IMR-90 (cell line): ENCODE data around the gene UPK1B. TPM values are rescaled to one million over a fixed set of nuclear protein-coding genes. Genes with fewer than 3 reads are reported as not detected.

Experiments
- ATAC-seq: fragments of 200-7000 bp; cut with Tn5 transposase; 2 replicates; pipeline ENCODE4 v1.9.1; 2020; ENCODE audit warnings: low read depth, mild to moderate bottlenecking, moderate library complexity
- BruUV-seq: library from RNA; stranded (reverse); fragments of 400-500 nt; replicated peaks from 2 replicates; lab custom pipeline; 2021; lab: Mats Ljungman, UMichigan
- CTCF ChIA-PET: fragments of 300-600 bp; formaldehyde crosslinking; extraction: SDS; loops from one replicate; lab custom pipeline; 2021; ENCODE audit warnings: antibody characterized with exemption; lab: Yijun Ruan, JAX
- POLR2A ChIA-PET: fragments of 300-600 bp; sonication (Branson Sonifier 250); formaldehyde crosslinking; loops from one replicate; lab custom pipeline; 2022; ENCODE audit warnings: antibody characterized with exemption; ENCODE audit not compliant: unreplicated experiment; lab: Charles Lee
- DNase-seq: peaks from one replicate; pipeline ENCODE4 v3.0.0; 2013
- H2AFZ ChIP-seq: replicated peaks from 2 replicates; pipeline ENCODE3; 2013; ENCODE audit warnings: low read length, mild to moderate bottlenecking; ENCODE audit not compliant: poor library complexity
- H2AK5ac ChIP-seq: 2 replicates; pipeline ENCODE4 v1.6.1; 2013; ENCODE audit warnings: low read depth, low read length, inconsistent platforms
- H2AK9ac ChIP-seq: replicated peaks from 2 replicates; pipeline ENCODE3; 2013; ENCODE audit warnings: mild to moderate bottlenecking, low read depth, low read length, moderate library complexity; ENCODE audit not compliant: poor library complexity
- H2BK120ac ChIP-seq: 2 replicates; pipeline ENCODE4 v1.6.1; 2013; ENCODE audit warnings: low read depth, low read length, inconsistent platforms
- H2BK15ac ChIP-seq: 3 replicates; pipeline ENCODE4 v1.6.1; 2013; ENCODE audit warnings: low read depth, low read length, inconsistent platforms
- H2BK20ac ChIP-seq: 2 replicates; pipeline ENCODE4 v1.6.1; 2013; ENCODE audit warnings: low read depth, mild to moderate bottlenecking, inconsistent platforms, low read length, moderate library complexity
- H2BK5ac ChIP-seq: 2 replicates; pipeline ENCODE4 v1.6.1; 2013; ENCODE audit warnings: mild to moderate bottlenecking, low read depth, low read length, inconsistent platforms; ENCODE audit not compliant: poor library complexity, severe bottlenecking
- H3K14ac ChIP-seq: replicated peaks from 2 replicates; pipeline ENCODE4 v1.6.1; 2013; ENCODE audit warnings: low read depth, low read length, inconsistent platforms
- H3K18ac ChIP-seq: 2 replicates; pipeline ENCODE4 v1.6.1; 2013; ENCODE audit warnings: low read depth, low read length, control low read depth
- H3K23ac ChIP-seq: 2 replicates; pipeline ENCODE4 v1.6.1; 2013; ENCODE audit warnings: low read depth, low read length, inconsistent platforms
- H3K27ac ChIP-seq: 2 replicates; pipeline ENCODE4 v1.5.1; 2013; ENCODE audit warnings: mild to moderate bottlenecking, control low read depth, low read length; ENCODE audit not compliant: insufficient read depth
- H3K27me3 ChIP-seq: 2 replicates; pipeline ENCODE4 v1.6.1; 2013; ENCODE audit warnings: low read length; ENCODE audit not compliant: control insufficient read depth, insufficient read depth
- H3K36me3 ChIP-seq: 2 replicates; pipeline ENCODE4 v1.6.1; 2013; ENCODE audit warnings: low read length, mixed read lengths; ENCODE audit not compliant: control insufficient read depth, insufficient read depth
- H3K4ac ChIP-seq: 2 replicates; pipeline ENCODE4 v1.6.1; 2013; ENCODE audit warnings: low read depth, low read length, inconsistent platforms
- H3K4me1 ChIP-seq: 2 replicates; pipeline ENCODE4 v1.6.1; 2013; ENCODE audit warnings: low read length, mixed read lengths; ENCODE audit not compliant: control insufficient read depth, insufficient read depth
- H3K4me2 ChIP-seq: 2 replicates; pipeline ENCODE4 v1.6.1; 2013; ENCODE audit warnings: low read depth, mild to moderate bottlenecking, control low read depth, low read length, moderate library complexity
- H3K4me3 ChIP-seq: 2 replicates; pipeline ENCODE4 v1.5.1; 2013; ENCODE audit warnings: low read depth, mild to moderate bottlenecking, control low read depth, low read length, moderate library complexity; ENCODE audit not compliant: insufficient read depth
- H3K56ac ChIP-seq: 2 replicates; pipeline ENCODE4 v1.6.1; 2013; ENCODE audit warnings: low read length, inconsistent platforms; ENCODE audit not compliant: insufficient read depth; ENCODE audit errors: extremely low read depth
- H3K79me1 ChIP-seq, 2 experiments: 2 replicates each; pipeline ENCODE4 v1.6.1; 2013; ENCODE audit warnings: low read length in 2 of 2, inconsistent platforms in 1 of 2, low read depth in 1 of 2
- H3K9ac ChIP-seq: 2 replicates; pipeline ENCODE4 v1.6.1; 2013; ENCODE audit warnings: low read depth, low read length, control low read depth
- H3K9me1 ChIP-seq: 2 replicates; pipeline ENCODE4 v1.6.1; 2013; ENCODE audit warnings: low read length, inconsistent platforms; ENCODE audit not compliant: insufficient read depth
- H3K9me3 ChIP-seq: 2 replicates; pipeline ENCODE4 v1.6.1; 2013; ENCODE audit warnings: low read length; ENCODE audit not compliant: control insufficient read depth, insufficient read depth
- H4K20me1 ChIP-seq: 2 replicates; pipeline ENCODE4 v1.6.1; 2013; ENCODE audit warnings: low read length, inconsistent platforms; ENCODE audit not compliant: insufficient read depth
- H4K5ac ChIP-seq: 2 replicates; pipeline ENCODE4 v1.6.1; 2013; ENCODE audit warnings: mild to moderate bottlenecking, low read depth, low read length, control low read depth
- H4K8ac ChIP-seq, 2 experiments: 2 replicates each; pipeline ENCODE4 v1.6.1; 2013; ENCODE audit warnings: low read depth in 2 of 2, low read length in 2 of 2, control low read depth in 1 of 2, inconsistent platforms in 1 of 2
- H4K91ac ChIP-seq: 2 replicates; pipeline ENCODE4 v1.6.1; 2013; ENCODE audit warnings: low read depth, low read length, inconsistent platforms; ENCODE audit not compliant: insufficient read depth
- CEBPB ChIP-seq: IDR thresholded peaks from 2 replicates; pipeline ENCODE4 v1.6.1; 2012; ENCODE audit warnings: low read depth, low read length, improper control_type of control experiment
- FOS ChIP-seq: fragments of 150-350 bp; IDR thresholded peaks from 2 replicates; pipeline ENCODE4 v1.6.1; 2016; ENCODE audit warnings: low read depth, low read length
- MAFK ChIP-seq: IDR thresholded peaks from 2 replicates; pipeline ENCODE4 v1.6.1; 2012; ENCODE audit warnings: low read depth, low read length, improper control_type of control experiment
- MAZ ChIP-seq: IDR thresholded peaks from 2 replicates; pipeline ENCODE4 v1.6.1; 2012; ENCODE audit warnings: low read depth, mild to moderate bottlenecking, low read length, improper control_type of control experiment, moderate library complexity, borderline replicate concordance
- RAD21 ChIP-seq: IDR thresholded peaks from 2 replicates; pipeline ENCODE4 v1.6.1; 2012; ENCODE audit warnings: low read length, improper control_type of control experiment
- RCOR1 ChIP-seq: IDR thresholded peaks from 2 replicates; pipeline ENCODE4 v1.6.1; 2012; ENCODE audit warnings: mild to moderate bottlenecking, low read length, improper control_type of control experiment; ENCODE audit not compliant: insufficient replicate concordance
- RFX5 ChIP-seq: IDR thresholded peaks from 2 replicates; pipeline ENCODE4 v1.8.0; 2012; ENCODE audit warnings: low read depth, mild to moderate bottlenecking, low read length, moderate library complexity
- SMC3 ChIP-seq: fragments of 150-350 bp; IDR thresholded peaks from 2 replicates; pipeline ENCODE4 v1.6.1; 2016; ENCODE audit warnings: low read depth, mild to moderate bottlenecking, antibody characterized with exemption, low read length, moderate library complexity
- WGBS, 2 experiments: methylation state at CpG; one replicate each; pipeline versions ENCODE4 v1.1.5 to v1.1.7; 2013; ENCODE audit warnings: missing lambda C conversion rate in 2 of 2; ENCODE audit not compliant: insufficient read length in 1 of 2; ENCODE audit errors: extremely low coverage in 2 of 2; 5-methylcytosine and 5-hydroxymethylcytosine counted together
- dilution Hi-C: fragments of 300-500 bp; cut with HindIII; formaldehyde crosslinking; loops from one replicate; pipeline ENCODE4 v1.14.3; 2018; ENCODE audit warnings: low sequenced_read_pairs; ENCODE audit not compliant: unreplicated experiment
- in situ Hi-C: fragments of 300-500 bp; cut with MboI; formaldehyde crosslinking; loops from 3 replicates; pipeline ENCODE4 v1.14.3; 2019; ENCODE audit warnings: low sequenced_read_pairs, inconsistent platforms, mixed read lengths
- intact Hi-C: fragments of 100-400 bp; cut with micrococcal nuclease; formaldehyde crosslinking; loops from 2 replicates; pipeline ENCODE4 v1.10.0; 2022
- polyA plus RNA-seq, 3 experiments: library from polyadenylated mRNA; depleted of rRNA; stranded (reverse); fragments of >200 nt; gene quantifications; 2 replicates each; pipeline ENCODE4 v1.2.3, GENCODE V29; 2012; ENCODE audit warnings: low replicate concordance in 1 of 3
- total RNA-seq: library from RNA; depleted of rRNA; stranded (reverse); fragments of >200 nt; gene quantifications from 2 replicates; pipeline ENCODE4 v1.2.3, GENCODE V29; 2012

Gene UPK1B
- total and polyA plus RNA-seq, 2 of the 4 experiments (the other 2 are of a cell fraction), result 0.36 to 0.55 TPM

- no CpG with 5 or more reads among the region's 5 CpGs for WGBS, 2 experiments
- H2BK5ac ChIP-seq, result peak overlapping the region; percentile 49
- 0 out of 2 replicates have a peak overlapping the region, but pooled peaks have one; percentile 44 for H2AK5ac ChIP-seq
- H3K27ac ChIP-seq, result peak overlapping the region; percentile 29
- in situ Hi-C loops, result no loop called here
- dilution Hi-C loops, result no loop called here
- H3K27me3 ChIP-seq, result no peaks in the 10 kb centered on the region
- no peak overlapping the region for H3K9ac ChIP-seq
- H3K23ac ChIP-seq, result no peak overlapping the region
- H3K14ac ChIP-seq, result 0 out of 2 replicates have a peak overlapping the region, but pooled peaks have one; percentile 18
- BruUV-seq, result no TSS peak
- H2BK15ac ChIP-seq, result no peak overlapping the region; the same call in 2 of the 3 replicates
- peak overlapping the region; percentile 42; the same call in 1 of the 2 replicates for H2BK120ac ChIP-seq
- intact Hi-C loops, result loop anchor here (2.0 kb wide), 1 partner anchor 61 kb away; no protein-coding TSS in a partner anchor
- TF ChIP-seq SMC3, result no peak
- TF ChIP-seq CEBPB, result no peak
- no peak for TF ChIP-seq MAFK
- TF ChIP-seq RAD21, result no peak
- no peak for TF ChIP-seq MAZ
- no peak for TF ChIP-seq RFX5
- no peak for TF ChIP-seq FOS
- TF ChIP-seq RCOR1, result no peak
- H3K18ac ChIP-seq, result no peak overlapping the region
- CTCF ChIA-PET, result no interaction called here
- POLR2A ChIA-PET, result no interaction called here
- H2BK20ac ChIP-seq, result no peak overlapping the region; the same call in 1 of the 2 replicates
- no peaks in the 10 kb centered on the region for H3K9me3 ChIP-seq
- no peaks in the 10 kb centered on the region for H4K20me1 ChIP-seq
- peaks cover 17% of the 10 kb centered on the region for H3K4me1 ChIP-seq
- H4K91ac ChIP-seq, result peak overlapping the region; percentile 82
- H4K8ac ChIP-seq, result peak overlapping the region; percentile 1 to 50; a peak in 2 of 4 replicates
- H3K4ac ChIP-seq, result peak overlapping the region; percentile 62; the same call in 1 of the 2 replicates
- H3K79me1 ChIP-seq, result no peaks in the 10 kb centered on the region
- H2AK9ac ChIP-seq, result no peak overlapping the region
- DNase-seq (no peak), ATAC-seq (no peak)
- H3K4me2 ChIP-seq, result no peak overlapping the region
- no peak overlapping the region for H3K4me3 ChIP-seq
- peaks cover 7% of the 10 kb centered on the region for H3K36me3 ChIP-seq
- H3K56ac ChIP-seq, result no peak overlapping the region
- peaks cover 12% of the 10 kb centered on the region; the same call in 1 of the 2 replicates for H3K9me1 ChIP-seq
- peak overlapping the region; percentile 46 for H2AFZ ChIP-seq
- peak overlapping the region; percentile 26; the same call in 1 of the 2 replicates for H4K5ac ChIP-seq
These were observed 32.3 kb downstream of the UPK1B start for GRCh38 chr3:119205685-119206084.
